Measurements from ENCODE around the gene CTAGE8.
"Not testable (repeated sequence)": the region's sequence is repeated elsewhere in the genome, so short reads cannot be mapped to it uniquely, and the experiment has no call there.

The CTAGE8 gene, protein sequence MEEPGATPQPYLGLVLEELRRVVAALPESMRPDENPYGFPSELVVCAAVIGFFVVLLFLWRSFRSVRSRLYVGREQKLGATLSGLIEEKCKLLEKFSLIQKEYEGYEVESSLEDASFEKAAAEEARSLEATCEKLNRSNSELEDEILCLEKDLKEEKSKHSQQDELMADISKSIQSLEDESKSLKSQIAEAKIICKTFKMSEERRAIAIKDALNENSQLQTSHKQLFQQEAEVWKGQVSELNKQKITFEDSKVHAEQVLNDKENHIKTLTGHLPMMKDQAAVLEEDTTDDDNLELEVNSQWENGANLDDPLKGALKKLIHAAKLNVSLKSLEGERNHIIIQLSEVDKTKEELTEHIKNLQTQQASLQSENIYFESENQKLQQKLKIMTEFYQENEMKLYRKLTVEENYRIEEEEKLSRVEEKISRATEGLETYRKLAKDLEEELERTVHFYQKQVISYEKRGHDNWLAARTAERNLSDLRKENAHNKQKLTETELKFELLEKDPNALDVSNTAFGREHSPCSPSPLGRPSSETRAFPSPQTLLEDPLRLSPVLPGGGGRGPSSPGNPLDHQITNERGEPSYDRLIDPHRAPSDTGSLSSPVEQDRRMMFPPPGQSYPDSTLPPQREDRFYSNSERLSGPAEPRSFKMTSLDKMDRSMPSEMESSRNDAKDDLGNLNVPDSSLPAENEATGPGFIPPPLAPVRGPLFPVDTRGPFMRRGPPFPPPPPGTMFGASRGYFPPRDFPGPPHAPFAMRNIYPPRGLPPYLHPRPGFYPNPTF

GRCh38 chr7:144269188-144269587 is at the start of gene CTAGE8:
Gene CTAGE8, minus strand, starts transcription at chr7:144269288. Its CDS starts 38 bp downstream, at chr7:144269250.
- not testable (repeated sequence) for DNase-seq (ENCODE audit: low read depth in 2 of 2)

DNA sequence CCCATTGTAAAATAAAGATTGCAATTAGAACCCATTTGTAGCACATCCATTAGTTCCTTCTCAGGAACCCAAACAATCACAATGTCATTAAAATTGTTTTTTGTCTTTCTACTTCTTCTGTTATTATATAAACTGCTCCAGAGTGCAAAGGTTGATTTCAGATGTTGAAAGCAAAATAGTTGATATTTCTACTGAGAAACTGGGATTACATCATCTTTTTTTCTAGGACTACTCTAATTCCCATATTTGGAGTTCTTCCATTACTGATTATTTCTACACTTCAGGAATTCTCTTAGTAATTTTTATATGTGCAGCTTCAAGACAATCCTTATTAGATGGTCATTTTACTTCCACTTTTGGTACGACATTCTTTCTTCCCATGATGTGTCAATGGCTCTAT is 48.4 kb upstream of the CTAGE8 start:
- DNase-seq (ENCODE audit: low read depth in 2 of 2), result not testable (repeated sequence)

GRCh38 chr7:144311872-144312469 is 42.9 kb upstream of the CTAGE8 start, which contains the start of gene OR2A1:
Gene OR2A1, plus strand, starts transcription at chr7:144312419. Its CDS starts 5,706 bp downstream, at chr7:144318125.
- not testable (repeated sequence) for DNase-seq (ENCODE audit: low read depth in 2 of 2)

DNA sequence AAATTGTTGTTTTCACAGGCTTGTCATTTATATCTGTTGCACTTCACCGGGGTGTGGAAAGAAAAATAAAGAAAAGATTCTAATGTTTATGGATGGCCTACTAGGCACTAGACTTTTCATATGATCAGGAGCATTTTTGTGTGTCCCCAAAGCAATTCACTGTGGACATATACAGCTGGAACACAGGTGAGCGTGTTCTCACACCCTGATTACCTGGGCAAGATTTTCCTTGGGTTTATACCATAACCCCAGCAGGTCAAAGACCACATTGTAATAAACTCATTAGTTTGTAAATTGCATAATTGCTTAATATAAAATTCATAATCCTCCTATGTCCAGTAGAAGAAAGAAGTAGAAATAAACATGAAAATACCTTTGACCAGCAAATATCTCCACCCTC is 42.1 kb upstream of the CTAGE8 start:
- not testable (repeated sequence) for DNase-seq (ENCODE audit: low read depth in 2 of 2)

DNA sequence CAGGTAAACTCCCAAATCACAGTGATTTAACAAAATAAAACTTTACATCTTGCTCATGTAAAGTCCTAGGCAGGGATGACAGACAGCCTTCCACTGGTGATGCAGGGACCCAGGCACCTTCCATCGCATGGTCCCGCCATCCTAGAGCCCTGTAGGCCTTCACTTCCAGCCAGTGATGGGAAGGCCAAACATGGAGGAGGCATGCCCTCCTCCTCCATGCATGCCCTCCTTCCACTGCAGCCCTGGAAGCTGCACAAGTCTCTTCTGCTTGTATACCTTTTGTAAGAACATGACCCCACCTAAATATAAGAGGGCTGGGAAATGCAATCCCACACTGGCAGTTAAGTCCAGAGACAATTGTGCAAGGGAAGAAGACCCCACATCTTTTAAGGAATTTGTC is 40.6 kb upstream of the CTAGE8 start:
- DNase-seq (ENCODE audit: low read depth in 2 of 2), result not testable (repeated sequence)

DNA sequence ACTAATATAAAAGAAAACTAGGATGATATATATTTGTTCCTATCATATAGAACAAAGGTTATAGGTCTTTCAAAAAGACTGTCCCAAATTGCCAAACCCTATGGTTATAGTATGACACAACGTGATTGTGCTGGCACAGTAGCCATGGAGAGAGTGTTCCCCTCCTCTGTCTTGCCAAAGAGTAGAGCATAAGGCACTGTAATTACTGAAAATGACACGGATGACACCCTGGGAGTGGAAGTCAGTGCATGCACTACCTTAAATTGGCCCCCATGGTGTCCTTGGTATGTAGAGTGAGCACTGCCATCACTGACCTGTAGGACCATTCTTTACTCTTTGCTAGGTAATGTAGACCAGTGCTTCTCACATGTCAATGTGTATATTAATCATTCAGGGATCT is 36.1 kb upstream of the CTAGE8 start:
- not testable (repeated sequence) for DNase-seq (ENCODE audit: low read depth in 2 of 2)

DNA sequence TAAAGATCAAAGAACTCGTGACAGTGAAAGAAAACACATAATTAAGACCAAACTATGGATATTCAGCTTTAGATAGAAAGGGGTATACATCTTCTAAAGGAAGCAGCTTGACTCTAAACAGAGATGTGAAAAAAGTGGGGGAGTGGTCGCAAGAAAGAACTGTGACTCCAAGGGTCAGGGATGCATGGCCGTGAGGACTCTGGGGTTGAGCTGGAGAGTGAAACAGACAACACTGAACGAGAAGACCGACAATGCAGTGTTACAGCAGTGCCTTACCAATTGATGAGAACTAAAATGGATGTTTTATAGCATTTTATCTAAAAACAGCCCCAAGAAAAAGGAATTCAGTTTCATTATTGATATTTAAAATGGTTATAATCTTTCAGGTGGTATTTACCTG is 34.5 kb upstream of the CTAGE8 start:
- not testable (repeated sequence) for DNase-seq (ENCODE audit: low read depth in 2 of 2)

DNA sequence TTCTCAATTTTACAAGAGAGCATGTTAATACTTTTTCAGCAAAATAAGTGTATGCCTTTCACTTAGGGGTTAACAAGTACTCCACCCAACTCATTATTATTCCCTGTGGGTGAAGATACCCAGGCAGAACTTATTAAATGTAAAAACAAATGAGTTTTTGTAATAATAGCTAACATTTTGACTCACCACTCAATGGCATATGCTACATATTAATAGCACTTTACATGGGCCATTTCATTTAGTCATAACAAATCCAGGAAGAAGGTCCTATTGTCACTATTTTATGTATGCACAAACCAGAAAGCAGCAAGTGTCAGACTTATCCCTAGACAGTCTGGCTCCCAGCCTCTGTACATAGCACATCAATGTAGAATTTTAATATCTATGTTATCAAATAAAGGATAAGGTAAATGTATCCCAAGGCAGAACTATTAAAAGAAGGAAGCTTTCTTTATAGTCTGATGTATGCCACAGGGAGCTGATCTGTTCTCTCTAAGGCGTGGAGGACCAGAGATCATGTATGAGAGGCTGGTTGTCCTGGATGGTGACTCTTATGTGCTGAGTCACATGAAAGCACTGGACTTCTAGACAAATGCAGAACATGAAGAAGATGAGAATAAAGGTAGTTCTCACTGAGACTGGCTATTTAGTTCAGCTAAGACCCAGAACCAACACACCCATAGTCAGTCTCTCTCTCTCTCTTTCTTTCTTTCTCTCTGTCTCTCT is 33.7 kb upstream of the CTAGE8 start:
- not testable (repeated sequence) for DNase-seq (ENCODE audit: low read depth in 2 of 2)

GRCh38 chr7:144293794-144294499 is 24.9 kb upstream of the CTAGE8 start:
- DNase-seq (ENCODE audit: low read depth in 2 of 2), result not testable (repeated sequence)

- DNase-seq (ENCODE audit: low read depth in 2 of 2), result not testable (repeated sequence)
Measured at GRCh38 chr7:144292384-144293161, 23.5 kb upstream of the CTAGE8 start.

DNA sequence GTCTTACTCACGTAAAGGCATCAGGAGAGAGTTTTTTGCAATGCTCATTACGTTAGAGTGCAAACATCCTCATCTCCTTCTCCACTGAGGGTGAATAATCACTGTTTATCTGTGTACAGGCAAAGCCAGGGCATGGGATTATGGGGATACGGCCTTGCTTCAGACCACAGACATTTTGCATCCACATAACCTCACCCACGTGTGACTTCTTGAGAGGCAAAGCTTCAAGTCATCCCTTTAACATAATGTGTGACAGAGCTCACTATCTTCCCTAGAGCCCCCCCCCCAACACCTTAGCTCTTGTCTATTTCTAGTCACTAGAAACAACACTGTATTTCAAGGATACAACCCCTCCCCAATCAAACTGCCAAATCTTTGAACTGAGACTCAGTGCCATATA is 22.5 kb upstream of the CTAGE8 start:
- DNase-seq (ENCODE audit: low read depth in 2 of 2), result not testable (repeated sequence)

- DNase-seq (ENCODE audit: low read depth in 2 of 2), result not testable (repeated sequence)
Measured at GRCh38 chr7:144287171-144287784, 18.2 kb upstream of the CTAGE8 start.

DNA sequence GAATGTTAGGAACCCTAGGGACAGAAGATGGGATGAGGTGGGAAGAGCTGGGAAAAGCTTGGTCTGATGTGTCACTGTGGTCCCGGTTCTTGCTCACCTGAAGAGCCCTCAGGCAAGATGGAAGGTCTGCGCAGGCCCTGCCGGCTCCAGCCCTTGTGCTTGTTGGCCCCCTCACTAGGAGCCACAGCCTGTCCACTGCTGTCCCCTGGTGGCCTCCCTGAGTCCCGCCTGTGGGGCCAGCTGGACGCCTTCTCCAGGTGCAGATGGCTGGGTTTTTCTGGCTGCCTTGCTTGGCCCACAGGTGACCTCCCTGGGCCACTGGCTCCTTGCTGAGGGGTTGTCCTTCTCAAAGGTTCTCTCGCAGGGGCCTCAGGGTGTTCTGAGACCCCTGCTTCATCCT is 14.6 kb upstream of the CTAGE8 start:
- DNase-seq (ENCODE audit: low read depth in 2 of 2), result not testable (repeated sequence)

GRCh38 chr7:144282490-144282889 is 13.4 kb upstream of the CTAGE8 start:
- not testable (repeated sequence) for DNase-seq (ENCODE audit: low read depth in 2 of 2)

GRCh38 chr7:144281981-144282380 is 12.9 kb upstream of the CTAGE8 start:
- DNase-seq (ENCODE audit: low read depth in 2 of 2), result not testable (repeated sequence)

- DNase-seq (ENCODE audit: low read depth in 2 of 2), result not testable (repeated sequence)
Measured at GRCh38 chr7:144280010-144280409, 10.9 kb upstream of the CTAGE8 start.

GRCh38 chr7:144275281-144275680 is 6.2 kb upstream of the CTAGE8 start:
- not testable (repeated sequence) for DNase-seq (ENCODE audit: low read depth in 2 of 2)

DNA sequence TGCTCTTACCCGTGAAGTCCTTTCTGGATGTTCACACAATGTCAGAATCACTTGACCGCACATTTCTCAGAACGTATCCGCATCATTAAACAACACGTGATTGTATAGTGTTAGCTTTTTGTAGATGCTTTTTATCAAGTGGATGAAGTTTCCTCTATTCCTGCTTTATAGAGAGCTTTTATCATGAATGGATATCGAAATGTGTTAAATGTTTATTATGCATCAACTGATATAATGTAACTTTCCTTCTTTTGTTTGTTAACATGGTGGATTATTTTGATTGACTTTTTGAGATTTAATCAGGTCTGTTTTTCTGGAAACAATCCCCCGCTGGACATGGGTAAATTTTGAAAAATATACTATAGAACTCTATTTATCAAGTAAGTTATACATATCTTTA is 4.4 kb downstream of the CTAGE8 start, which contains the start of gene OR2A7:
Gene OR2A7 (minus strand): TSS at position 101 of the 400 bp plus-strand sequence. CDS start 5,164 bp downstream, outside the sequence.
- DNase-seq (ENCODE audit: low read depth in 2 of 2), result not testable (repeated sequence)

- DNase-seq (ENCODE audit: low read depth in 2 of 2), result not testable (repeated sequence)
Measured at GRCh38 chr7:144262128-144262527, 7.0 kb downstream of the CTAGE8 start.

Data from stimulated activated CD8-positive, alpha-beta memory T cell treated with anti-CD3 and anti-CD28 coated beads, Interleukin-7, amount 100 ng/mL, for 4 hours (primary cell).